PC-9 (cell line): Measurements from ENCODE around the gene WSCD2. TPM values are rescaled to one million over a fixed set of nuclear protein-coding genes. Genes with fewer than 3 reads are reported as not detected.

Source experiments
- BruUV-seq: library from RNA; stranded (reverse); fragments of 400-500 nt; replicated peaks from 2 replicates; lab custom pipeline; 2021; lab: Mats Ljungman, UMichigan
- CTCF ChIA-PET: fragments of 300-600 bp; sonication (Branson Sonifier 250); formaldehyde crosslinking; loops from one replicate; lab custom pipeline; 2022; ENCODE audit warnings: antibody characterized with exemption; lab: Charles Lee
- POLR2A ChIA-PET: fragments of 300-600 bp; sonication (Branson Sonifier 250); formaldehyde crosslinking; loops from one replicate; lab custom pipeline; 2022; ENCODE audit warnings: antibody characterized with exemption; ENCODE audit not compliant: unreplicated experiment; lab: Charles Lee
- DNase-seq, 2 experiments: peaks; one replicate each; pipeline versions ENCODE4 v3.0.0 to v3.0.0-alpha.2; 2015 to 2022; ENCODE audit warnings: mixed read lengths in 1 of 2
- H2AFZ ChIP-seq: fragments of 200-600 bp; sonication (generic); 2 replicates; pipeline ENCODE4 v1.8.1; 2017; ENCODE audit warnings: antibody characterized with exemption
- H3F3A ChIP-seq: fragments of 200-600 bp; sonication (generic); 2 replicates; pipeline ENCODE4 v1.8.1; 2017; ENCODE audit warnings: antibody characterized with exemption, mild to moderate bottlenecking, low read depth; ENCODE audit not compliant: insufficient read depth
- H3K27ac ChIP-seq: fragments of 200-600 bp; sonication (generic); 2 replicates; pipeline ENCODE4 v1.6.1; 2016; ENCODE audit warnings: mixed run types
- H3K27me3 ChIP-seq: fragments of 200-600 bp; sonication (generic); 2 replicates; pipeline ENCODE4 v1.6.1; 2016; ENCODE audit warnings: low read depth, mixed run types; ENCODE audit not compliant: insufficient read depth
- H3K36me3 ChIP-seq: fragments of 200-600 bp; sonication (generic); 2 replicates; pipeline ENCODE4 v1.6.1; 2016; ENCODE audit warnings: low read depth, mixed run types
- H3K4me1 ChIP-seq: fragments of 200-600 bp; sonication (generic); replicated peaks from 2 replicates; pipeline ENCODE4 v1.6.1; 2016; ENCODE audit warnings: mixed run types; ENCODE audit not compliant: insufficient read depth
- H3K4me2 ChIP-seq: fragments of 200-600 bp; sonication (generic); 2 replicates; pipeline ENCODE4 v1.6.1; 2017; ENCODE audit warnings: mixed run types
- H3K4me3 ChIP-seq: fragments of 200-600 bp; sonication (generic); 2 replicates; pipeline ENCODE4 v1.6.1; 2016; ENCODE audit warnings: mixed run types
- H3K79me2 ChIP-seq: fragments of 200-600 bp; sonication (generic); 2 replicates; pipeline ENCODE4 v1.6.1; 2017; ENCODE audit warnings: low read depth, mixed run types
- H3K9me2 ChIP-seq: fragments of 200-600 bp; sonication (generic); 2 replicates; pipeline ENCODE4 v1.8.1; 2017; ENCODE audit warnings: mild to moderate bottlenecking; ENCODE audit not compliant: insufficient read depth
- H3K9me3 ChIP-seq: fragments of 200-600 bp; sonication (generic); 2 replicates; pipeline ENCODE4 v1.8.1; 2016; ENCODE audit warnings: low read depth; ENCODE audit not compliant: insufficient read depth
- H4K20me1 ChIP-seq: fragments of 200-600 bp; sonication (generic); 2 replicates; pipeline ENCODE4 v1.8.1; 2017; ENCODE audit not compliant: insufficient read depth
- CTCF ChIP-seq: fragments of 200-600 bp; sonication (generic); conservative IDR thresholded peaks from 2 replicates; pipeline ENCODE4 v1.6.1; 2017; ENCODE audit warnings: mixed run types, antibody characterized with exemption, mild to moderate bottlenecking, moderate library complexity
- EZH2 ChIP-seq: fragments of 200-600 bp; sonication (generic); IDR thresholded peaks from 2 replicates; pipeline ENCODE4 v1.8.0; 2017; ENCODE audit warnings: antibody characterized with exemption, low read depth
- intact Hi-C: fragments of 100-400 bp; cut with micrococcal nuclease; formaldehyde crosslinking; loops from one replicate; pipeline ENCODE4 v1.10.0; 2022; ENCODE audit not compliant: unreplicated experiment
- total RNA-seq: library from RNA; stranded (reverse); gene quantifications from 2 replicates; pipeline ENCODE4 v1.2.3, GENCODE V29; 2021

Gene WSCD2
- total RNA-seq, 1 experiment from 2014 or later = not detected

- Histone ChIP-seq H3K27me3 (peaks cover 39% of the 10 kb centered on the region), H3K9me2 (no peaks in the 10 kb centered on the region), H3K9me3 (no peaks in the 10 kb centered on the region), H3K4me2 (no peak overlapping the region), H2AFZ (no peak overlapping the region), H3K27ac (no peak overlapping the region), H4K20me1 (no peaks in the 10 kb centered on the region), H3F3A (no peaks in the 10 kb centered on the region), H3K36me3 (no peaks in the 10 kb centered on the region), H3K4me3 (no peak overlapping the region), H3K4me1 (no peaks in the 10 kb centered on the region), H3K79me2 (no peaks in the 10 kb centered on the region)
- CTCF ChIA-PET = no interaction called here
- POLR2A ChIA-PET = no interaction called here
- no peak for TF ChIP-seq EZH2
- no peak for TF ChIP-seq CTCF
- intact Hi-C loops = no loop called here
- BruUV-seq = no TSS peak
- DNase-seq = no peak
Measured at GRCh38 chr12:108157870-108158459, 28.9 kb downstream of the WSCD2 start.

- H3K27me3 ChIP-seq = peaks cover 28% of the 10 kb centered on the region
- no peak overlapping the region for H3K4me2 ChIP-seq
- intact Hi-C loops = no loop called here
- no peaks in the 10 kb centered on the region for H3F3A ChIP-seq
- no peaks in the 10 kb centered on the region for H3K36me3 ChIP-seq
- BruUV-seq = no TSS peak
- DNase-seq = no peak
- no peak overlapping the region for H3K4me3 ChIP-seq
- H3K27ac ChIP-seq = no peak overlapping the region
- no peaks in the 10 kb centered on the region for H3K9me2 ChIP-seq
- H3K79me2 ChIP-seq = no peaks in the 10 kb centered on the region
- ChIA-PET POLR2A (no interaction called here), CTCF (no interaction called here)
- no peak overlapping the region for H2AFZ ChIP-seq
- no peaks in the 10 kb centered on the region for H4K20me1 ChIP-seq
- H3K9me3 ChIP-seq = no peaks in the 10 kb centered on the region
- TF ChIP-seq CTCF (no peak), EZH2 (no peak)
- no peaks in the 10 kb centered on the region for H3K4me1 ChIP-seq
Measured at GRCh38 chr12:108162207-108162606, 33.1 kb downstream of the WSCD2 start.

- peaks cover 20% of the 10 kb centered on the region for H3K27me3 ChIP-seq
- no peaks in the 10 kb centered on the region for H3K4me1 ChIP-seq
- ChIA-PET POLR2A (no interaction called here), CTCF (no interaction called here)
- no peak overlapping the region for H2AFZ ChIP-seq
- intact Hi-C loops = no loop called here
- H3K27ac ChIP-seq = no peak overlapping the region
- no peaks in the 10 kb centered on the region for H3F3A ChIP-seq
- TF ChIP-seq EZH2 (no peak), CTCF (no peak)
- no peaks in the 10 kb centered on the region for H3K9me3 ChIP-seq
- H3K4me3 ChIP-seq = no peak overlapping the region
- no peaks in the 10 kb centered on the region for H3K36me3 ChIP-seq
- no peak for DNase-seq
- no peaks in the 10 kb centered on the region for H3K79me2 ChIP-seq
- H3K4me2 ChIP-seq = no peak overlapping the region
- H4K20me1 ChIP-seq = no peaks in the 10 kb centered on the region
- no TSS peak for BruUV-seq
- no peaks in the 10 kb centered on the region for H3K9me2 ChIP-seq
Measured at GRCh38 chr12:108166505-108166904, 37.4 kb downstream of the WSCD2 start.
